T follicular helper cell (primary cell): Measurements from ENCODE around the gene MYBL2.
A peak's percentile ranks its signal among the peaks of the same experiment; 100 is the strongest.
"Not testable (repeated sequence)": the region's sequence is repeated elsewhere in the genome, so short reads cannot be mapped to it uniquely, and the experiment has no call there.

Experiments
- DNase-seq: peaks from one replicate; pipeline ENCODE4 v3.0.0-alpha.2; 2020; ENCODE audit warnings: low read depth
- total RNA-seq, 2 experiments: gene quantifications; one replicate each; lab custom pipeline; 2026; lab: John Stamatoyannopoulos, UW

The MYBL2 gene
- 0.30 reads per million in 2 experiments for total RNA-seq

DNA sequence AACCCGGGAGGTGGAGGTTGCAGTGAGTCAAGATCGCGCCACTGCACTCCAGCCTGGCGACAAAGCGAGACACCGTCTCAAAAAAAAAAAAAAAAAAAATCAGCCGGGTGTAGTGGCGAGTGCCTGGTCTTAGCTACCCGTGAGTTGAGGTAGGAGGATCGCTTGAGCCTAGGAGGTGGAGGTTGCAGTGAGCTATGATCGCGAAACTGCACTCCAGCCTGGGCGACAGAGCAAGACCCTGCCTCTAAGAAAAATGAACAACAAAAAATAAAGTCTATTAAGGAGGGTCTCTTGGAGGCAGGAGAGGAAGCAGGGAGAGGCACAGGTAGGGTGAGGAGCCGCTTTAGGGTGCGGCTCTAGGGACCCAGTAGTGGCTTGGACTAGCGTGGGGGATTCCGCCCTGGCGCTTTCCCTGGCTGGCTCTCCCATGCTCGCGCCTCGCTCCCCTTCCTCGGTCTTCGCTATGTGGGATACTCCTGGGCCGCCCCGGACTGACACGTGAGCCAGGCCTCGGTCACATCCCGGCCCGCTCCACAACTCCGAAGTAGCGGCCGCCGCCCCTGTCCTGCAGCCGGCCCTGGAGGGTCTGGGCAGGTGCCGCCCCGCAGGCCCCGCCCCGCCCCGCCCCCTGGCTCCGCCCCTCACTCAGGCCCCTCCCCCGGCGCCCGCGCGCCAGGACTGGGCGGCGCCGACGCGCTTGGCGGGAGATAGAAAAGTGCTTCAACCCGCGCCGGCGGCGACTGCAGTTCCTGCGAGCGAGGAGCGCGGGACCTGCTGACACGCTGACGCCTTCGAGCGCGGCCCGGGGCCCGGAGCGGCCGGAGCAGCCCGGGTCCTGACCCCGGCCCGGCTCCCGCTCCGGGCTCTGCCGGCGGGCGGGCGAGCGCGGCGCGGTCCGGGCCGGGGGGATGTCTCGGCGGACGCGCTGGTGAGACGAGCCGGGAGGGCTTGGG is at the start of gene MYBL2:
Gene MYBL2, plus strand, starts transcription at position 739 of the 953 bp plus-strand sequence. Its CDS starts 170 bp downstream, at position 909.
- DNase-seq, result peak; percentile 59

DNA sequence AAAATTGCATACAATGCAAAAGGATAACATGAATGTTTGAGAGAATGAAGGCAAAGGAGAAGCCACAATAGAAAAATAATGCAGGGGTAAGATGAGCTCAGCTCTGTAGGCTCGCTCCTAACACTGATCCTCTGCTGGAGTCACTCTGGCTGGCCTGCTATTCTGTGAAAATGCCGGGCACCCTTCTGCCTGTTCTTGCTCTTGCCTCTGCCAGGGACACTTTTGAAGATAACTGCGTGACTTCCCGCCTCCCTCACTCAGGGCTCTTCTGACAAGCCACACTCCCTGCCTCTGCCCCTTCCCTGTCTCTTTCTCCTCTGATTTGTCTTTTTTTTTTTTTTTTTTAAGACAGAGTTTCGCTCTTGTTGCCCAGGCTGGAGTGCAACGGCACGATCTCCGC is 35.3 kb upstream of the MYBL2 start:
- no peak for DNase-seq

DNA sequence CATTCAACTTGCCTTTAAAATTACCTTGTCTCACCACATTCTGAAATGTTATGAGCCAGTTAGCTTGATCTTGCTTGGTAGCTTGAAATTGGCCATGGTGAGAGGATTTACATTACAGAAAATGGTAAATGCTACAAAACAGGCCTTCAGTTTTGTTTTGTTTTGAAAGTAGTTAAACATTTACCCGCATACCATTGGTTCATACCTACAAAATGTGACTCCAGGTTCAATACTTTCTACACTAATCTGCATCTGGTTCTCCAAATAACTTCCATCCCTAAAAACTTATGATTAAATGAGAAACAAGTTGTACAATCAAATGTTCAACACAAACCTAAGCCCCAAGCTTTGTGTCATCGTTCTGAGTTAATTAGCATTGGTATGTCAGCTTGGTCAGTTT is 30.5 kb upstream of the MYBL2 start:
- no peak for DNase-seq

DNA sequence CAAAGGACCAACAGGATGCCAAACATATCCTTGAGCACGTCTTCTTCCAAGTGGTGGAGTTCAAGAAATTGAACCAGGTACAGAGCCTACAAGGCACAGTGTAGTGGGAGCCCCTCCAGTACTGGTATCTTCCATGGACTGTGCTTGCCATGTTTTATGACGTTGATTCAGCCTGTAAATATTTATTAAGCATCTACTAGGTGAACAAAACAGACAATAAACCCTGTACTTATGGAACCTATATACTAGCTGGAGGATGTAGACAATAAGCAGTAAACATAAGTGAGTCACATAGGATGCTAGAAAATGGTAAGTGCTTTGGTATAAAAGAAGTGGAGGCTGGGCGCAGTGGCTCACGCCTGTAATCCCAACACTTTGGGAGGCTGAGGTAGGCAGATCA is 24.4 kb upstream of the MYBL2 start:
- no peak for DNase-seq

DNA sequence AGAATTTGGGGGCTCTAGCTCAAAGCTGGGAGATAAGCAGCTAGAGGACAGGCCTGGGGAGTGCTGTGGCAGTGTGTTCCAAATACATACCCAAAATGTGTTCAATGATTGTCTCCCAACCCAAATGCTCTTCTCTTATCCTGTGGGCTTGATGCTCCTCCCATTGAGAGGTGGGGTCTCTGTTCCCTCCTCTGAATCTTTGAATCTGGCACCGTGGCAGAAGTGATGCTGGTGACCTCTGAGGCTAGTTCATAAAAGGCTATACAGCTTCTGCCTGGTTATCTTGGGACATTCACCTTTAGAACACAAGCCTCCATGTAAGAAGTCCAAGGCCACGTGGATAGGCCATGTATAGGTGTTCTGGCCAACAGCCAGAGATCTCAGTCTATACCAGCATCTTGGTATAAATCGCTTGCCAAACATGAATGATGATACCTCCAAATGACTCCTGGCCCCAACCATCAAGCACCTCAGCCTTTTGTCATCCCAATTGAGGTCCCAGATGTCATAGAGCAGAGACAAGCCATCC is 15.9 kb upstream of the MYBL2 start:
- DNase-seq, result no peak

DNA sequence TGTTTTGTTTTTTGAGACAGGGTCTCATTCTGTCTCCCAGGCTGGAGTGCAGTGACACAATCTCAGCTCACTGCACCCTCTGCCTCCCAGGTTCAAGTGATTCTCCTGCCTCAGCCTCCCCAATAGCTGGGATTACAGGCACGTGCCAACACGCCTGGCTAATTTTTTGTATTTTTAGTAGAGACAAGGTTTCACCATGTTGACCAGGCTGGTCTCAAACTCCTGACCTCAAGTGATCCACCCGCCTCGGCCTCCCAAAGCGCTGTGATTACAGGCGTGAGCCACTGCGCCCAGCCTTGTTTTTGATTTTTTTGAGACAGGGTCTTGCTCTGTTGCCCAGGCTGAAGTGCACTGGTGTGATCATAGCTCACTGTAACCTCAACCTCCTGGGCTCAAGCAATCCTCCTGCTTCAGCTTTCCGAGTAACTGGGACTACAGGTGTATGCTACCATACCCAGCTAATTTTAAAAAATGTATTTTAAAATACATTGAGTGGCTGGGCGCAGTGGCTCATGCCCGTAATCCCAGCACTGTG is 15.2 kb upstream of the MYBL2 start:
- DNase-seq, result not testable (repeated sequence)

DNA sequence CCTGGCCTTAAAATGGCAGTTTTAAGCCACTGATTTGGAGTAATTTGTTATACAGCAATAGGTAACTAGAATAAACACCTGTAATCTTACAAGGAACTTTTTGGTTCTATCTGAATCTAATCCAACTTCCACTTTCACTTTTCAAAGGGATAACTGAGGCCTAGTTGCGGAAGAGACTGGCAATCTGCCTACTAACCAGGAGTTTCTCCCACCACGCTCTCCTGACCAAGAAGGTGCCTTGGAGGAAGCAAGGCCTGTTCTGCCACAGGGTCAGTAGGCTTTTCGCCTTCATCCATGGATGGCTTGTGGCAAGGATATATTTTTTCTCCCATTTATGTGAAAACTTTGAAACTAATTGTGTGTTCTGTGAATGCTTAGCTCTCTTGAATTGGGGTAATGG is 12.9 kb upstream of the MYBL2 start:
- no peak for DNase-seq

DNA sequence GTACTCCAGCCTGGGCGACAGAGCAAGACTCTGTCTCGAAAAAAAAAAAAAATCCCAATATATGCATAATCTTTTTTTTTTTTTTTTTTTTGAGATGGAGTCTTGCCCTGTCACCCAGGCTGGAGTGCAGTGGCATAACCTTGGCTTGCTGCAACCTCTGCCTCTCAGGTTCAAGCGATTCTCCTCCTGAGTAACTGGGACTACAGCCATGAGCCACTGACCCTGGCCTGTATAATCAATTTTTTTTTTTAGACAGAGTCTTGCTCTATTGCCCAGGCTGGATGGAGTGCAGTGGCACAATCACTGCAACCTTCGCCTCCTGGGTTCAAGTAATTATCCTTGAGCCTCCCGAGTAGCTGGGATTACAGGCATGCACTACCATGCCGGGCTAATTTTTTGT is 11.7 kb upstream of the MYBL2 start:
- not testable (repeated sequence) for DNase-seq

DNA sequence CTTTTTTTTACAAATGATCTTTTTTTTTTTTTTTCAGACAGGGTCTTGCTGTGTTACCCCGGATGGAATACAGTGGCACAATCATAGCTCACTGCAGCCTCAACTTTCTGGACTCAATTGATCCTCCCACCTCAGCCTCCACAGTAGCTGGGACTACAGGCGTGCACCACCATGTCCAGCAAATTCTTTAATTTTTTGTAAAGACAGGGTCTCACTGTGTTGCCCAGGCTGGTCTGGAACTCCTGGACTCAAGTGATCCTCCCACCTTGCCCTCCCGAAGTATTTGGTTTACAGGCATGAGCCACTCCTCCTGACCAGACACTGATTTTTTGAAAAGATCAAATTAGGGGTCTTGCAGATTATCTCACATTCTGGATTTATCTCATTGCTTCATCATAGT is 11.0 kb upstream of the MYBL2 start:
- DNase-seq, result no peak

DNA sequence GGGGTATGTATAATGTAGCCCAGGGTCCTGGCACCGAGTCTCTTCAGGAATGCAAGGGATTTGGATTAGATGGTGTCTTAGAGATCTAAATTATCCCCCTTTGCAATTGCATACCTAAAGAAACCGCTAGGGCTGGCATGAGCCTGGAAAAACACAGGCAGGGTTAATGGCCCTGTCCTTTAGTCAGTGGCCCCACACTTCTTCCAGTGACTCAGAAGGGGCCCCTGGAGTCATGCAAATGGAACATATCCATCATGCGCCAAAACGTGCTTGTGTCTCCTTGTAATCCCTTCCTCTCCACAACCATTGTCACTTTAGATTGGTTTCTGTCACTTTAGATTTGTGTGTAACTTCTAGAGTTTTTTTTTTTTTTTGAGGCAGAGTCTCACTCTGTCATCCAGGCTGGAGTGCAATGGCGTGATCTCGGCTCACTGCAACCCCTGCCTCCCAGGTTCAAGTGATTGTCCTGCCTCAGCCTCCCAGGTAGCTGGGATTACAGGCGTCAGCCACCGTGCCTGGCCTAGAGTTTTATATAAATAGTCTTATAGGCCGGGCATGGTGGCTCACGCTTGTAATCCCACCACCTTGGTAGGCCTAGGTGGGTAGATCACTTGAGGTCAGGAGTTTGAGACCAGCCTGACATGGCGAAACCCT is 8.7 kb upstream of the MYBL2 start:
- no peak for DNase-seq

DNA sequence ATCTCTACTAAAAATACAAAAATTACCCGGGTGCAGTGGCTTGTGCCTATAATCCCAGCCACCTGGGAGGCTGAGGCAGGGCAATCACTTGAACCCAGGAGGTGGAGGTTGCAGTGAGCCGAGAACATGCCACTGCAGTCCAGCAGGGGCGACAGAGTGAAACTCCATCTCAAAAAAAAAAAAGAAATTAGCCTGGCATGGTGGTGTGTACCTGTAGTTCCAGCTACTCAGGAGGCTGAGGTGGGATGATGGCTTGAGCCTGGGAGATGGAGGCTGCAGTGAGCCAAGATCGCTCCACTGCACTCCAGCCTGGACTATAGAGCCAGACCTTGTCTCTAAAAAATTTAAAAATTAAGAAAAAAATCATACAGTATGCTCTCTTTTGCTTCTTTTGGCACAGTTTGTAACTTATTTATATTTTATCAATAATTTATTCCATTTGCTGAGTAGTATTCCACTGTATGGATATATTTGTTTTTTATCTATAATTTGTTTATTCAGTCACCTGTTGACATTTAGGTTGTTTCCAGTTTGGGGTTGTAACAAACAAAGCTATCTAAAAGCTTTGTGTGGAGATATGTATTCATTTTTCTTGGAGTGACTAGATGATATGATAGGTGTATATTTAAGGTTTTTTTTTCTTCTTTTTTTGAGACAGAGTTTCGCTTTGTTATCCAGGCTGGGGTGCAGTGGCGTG is 8.0 kb upstream of the MYBL2 start:
- no peak for DNase-seq

DNA sequence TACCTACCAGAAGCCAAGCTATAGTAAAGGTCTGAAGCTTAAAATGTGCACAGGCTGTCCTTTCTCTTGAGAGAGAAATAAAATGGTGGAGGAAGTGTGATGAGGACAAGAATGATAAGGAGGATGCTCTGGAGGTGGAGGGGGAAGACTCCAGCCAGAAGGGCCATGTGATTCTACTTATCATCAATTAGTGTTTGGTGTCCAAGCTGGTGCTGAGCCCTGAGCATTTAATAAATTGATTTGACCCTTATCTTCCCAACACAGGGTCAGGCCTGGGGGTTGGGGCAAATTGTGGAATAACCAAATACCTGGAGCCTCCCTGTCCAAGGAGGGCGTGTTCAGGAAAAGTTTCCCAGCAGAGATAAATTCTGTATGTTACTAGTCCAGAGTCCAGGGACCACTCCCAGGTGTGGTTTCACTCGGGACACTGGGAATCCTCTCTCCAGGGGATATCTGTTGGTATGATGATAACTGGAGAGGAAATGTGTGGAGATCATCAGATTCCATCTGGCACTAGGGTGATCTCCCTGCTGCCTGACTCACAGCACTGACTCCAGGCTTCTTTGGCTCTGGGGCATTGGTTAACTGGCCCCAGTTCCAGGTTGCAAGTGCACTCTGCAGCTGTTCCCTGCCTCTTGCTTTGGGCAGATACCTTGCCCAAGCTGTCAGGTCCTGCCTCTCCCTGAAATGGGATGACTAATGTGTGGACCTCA is 3.8 kb upstream of the MYBL2 start:
- DNase-seq, result no peak

DNA sequence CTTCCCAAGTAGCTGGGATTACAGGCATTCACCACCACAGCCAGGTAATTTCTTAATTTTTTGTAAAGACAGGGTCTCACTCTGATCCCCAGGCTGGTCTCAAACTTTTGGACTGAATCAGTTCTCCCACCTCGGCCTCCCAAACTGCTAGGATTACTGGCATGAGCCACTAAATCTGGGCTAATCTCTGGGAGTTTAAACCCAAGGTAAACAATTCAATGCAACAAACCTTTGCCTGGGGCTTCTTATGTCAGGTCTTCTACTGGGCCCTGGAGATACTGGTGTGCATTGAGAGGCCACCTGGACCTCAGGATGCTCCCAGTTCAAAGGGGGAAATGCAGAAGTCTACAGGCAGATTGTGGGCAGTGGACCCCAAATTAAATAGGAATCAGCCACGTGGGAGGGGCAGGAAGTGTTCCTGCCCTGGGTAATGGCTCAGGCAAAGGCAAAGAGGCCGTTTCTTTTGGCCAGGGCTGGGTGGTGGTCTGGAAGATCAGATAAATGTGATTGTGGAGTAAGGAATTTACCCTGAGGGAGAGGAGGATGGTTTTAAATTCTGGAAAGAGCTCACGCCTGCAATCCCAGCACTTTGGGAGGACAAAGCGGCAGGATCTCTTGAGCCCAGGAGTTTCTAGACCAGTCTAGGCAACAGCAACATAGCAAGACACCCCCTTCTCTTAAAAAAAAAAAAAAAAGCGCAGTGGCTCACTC is 1.3 kb upstream of the MYBL2 start:
- no peak for DNase-seq

DNA sequence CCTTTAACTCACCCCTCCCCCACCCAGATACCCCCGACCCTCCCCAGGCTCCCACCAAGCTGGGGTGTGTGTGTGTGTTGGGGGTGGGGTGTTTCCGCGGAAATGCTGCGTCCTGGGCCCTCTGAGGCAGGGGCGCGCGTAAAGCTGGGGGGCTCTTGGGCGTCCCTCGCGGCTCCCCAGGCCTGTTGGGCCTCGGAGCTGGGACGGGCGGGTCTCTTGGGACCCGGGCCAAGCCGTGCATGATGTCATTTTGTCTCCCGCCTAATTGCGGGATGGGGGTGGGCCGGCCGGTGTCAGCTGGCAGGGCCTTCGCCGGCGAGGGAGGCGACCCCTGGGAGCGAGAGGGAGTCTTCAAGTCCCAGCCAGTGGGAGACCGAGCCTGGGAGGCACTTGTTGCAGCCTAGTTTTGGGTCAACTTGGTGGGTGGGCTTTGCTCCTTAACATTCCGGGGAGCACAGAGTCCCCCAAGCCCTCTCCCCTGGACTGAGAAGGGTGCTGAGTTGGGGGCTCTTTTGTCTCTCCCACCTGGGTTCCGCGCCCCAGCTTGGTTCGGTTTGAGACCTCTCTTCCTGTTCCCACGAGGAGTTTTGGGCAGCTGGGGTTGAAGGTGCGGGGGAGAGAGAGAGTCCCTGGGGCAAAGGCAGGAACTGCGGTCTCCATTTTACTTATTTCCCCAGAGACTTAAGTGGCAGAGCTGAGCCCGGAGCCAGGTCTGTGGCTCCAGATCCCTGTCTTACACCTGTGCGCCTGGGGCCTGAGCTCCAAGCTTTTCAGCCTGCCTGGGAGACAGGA is 623 bp downstream of the MYBL2 start:
- DNase-seq, result no peak

DNA sequence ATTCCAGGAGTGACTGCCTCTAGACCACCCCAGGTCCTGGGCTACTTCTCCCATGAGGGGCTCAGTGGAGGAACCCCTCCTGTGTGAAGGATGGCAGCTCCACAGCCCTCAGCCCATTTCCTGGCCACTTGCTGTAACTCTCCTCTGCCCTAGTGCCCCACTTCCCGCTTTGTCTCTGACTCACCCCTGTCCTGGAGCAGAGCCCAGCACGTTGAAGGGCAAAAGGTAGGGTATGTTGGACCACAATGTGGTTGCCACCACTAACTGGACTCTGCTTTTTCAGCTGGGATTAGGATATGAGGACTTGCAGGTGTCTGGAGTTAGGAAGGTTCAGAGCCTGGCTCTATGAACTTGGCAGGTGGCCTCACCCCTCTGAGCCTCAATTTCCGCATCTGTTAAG is 2.4 kb downstream of the MYBL2 start:
- DNase-seq, result no peak

DNA sequence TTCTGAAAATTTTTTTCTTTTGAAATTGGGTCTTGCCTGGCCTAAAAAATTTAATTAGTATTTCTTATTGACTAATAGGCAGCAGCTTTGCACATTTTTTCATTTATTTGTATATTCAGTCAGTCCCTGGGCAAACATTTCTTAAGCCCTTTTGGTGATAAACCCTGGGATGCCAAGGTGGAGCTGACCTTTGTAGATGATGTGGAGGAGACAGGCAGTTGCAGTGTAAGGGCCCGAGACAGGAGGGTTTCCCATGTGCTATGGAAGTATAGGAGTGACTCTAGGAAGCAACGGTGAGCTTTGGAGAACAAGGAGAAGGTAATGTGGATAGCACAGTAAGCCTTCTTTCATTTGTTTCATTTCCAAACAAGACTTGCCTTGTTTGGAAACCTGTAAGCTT is 3.5 kb downstream of the MYBL2 start:
- no peak for DNase-seq

DNA sequence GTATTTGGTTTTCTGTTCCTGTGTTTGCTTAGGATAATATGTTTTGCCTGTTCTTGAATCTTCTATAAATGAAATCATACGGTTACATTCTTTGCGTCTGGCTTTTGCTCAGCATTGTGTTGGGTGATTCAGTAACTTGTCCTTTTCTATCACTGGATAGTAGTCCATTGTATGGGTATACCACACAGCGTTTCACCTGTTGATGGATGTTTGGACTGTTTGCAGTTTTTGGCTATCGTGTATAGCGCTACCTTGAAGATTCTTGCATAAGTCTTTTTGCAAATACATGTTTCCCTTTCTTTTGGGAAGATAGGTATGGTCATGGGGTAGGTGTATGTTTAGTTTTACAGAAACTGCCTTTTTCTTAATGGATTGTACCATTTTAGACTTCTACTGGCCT is 9.5 kb downstream of the MYBL2 start:
- no peak for DNase-seq

DNA sequence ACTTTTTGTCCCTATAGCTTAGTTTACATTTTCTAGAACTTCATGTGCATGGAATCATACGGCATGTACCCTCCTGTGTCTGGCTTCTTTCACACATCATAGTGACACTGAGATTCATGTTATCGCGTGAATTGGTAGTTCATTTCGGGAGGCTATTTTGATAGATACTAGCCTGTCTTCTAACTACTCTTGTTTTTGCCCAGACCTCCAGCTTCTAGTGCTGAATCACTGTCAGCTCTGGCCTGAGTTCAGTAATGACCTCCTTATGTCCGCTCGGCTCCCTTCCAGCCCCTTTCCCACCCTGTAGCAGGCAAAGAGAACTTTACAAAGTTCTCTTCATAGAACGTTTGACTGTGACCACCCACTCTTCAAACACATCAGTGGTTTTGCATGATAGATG is 14.1 kb downstream of the MYBL2 start:
- DNase-seq, result no peak

DNA sequence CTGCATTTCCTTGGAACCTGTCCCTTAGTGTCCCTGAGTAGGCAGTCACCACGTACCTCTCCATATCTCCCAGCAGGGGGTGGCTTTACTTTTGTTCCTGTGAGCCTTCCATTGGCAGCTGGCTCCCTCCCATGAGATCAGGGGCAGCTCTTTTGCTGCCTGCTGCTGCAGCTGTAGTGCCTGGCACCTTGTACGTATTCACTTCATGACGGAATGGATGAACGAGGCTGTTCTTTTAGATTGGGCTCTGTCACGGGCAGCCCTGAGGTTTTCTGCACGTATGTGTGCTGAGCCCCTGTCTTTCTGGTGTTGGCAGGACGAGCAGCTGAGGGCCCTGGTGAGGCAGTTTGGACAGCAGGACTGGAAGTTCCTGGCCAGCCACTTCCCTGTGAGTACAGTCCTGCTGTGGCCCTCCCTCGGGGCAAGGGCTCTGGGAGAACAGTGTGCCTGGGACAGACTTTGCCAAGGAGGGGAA is 14.6 kb downstream of the MYBL2 start:
- no peak for DNase-seq

DNA sequence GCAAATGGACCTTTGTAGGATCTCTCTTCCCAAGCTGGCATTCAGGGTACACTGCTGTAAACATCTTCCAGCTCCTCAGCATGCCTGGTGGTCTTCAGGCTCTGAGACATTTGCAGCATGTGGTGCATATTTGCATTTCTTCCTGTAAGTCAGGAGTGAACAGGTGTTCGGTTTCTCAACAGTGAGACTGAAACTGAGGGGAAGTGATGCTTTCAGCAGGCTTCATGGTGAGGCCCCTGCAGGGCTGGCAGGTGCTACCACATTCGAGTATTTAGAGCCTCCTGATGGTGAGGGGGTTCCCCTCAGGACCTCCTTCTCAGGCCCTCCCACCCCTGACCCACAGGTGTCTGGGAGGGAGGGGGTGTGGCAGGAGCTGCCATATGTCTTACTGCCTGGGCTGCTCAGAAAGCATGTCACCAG is 15.1 kb downstream of the MYBL2 start:
- DNase-seq, result no peak
